IPS DF 4.7 (cell line): Measurements from ENCODE around the gene PLCB4.

Source experiments
- DNase-seq: peaks from one replicate; pipeline ENCODE4 v3.0.0-alpha.2; 2013; ENCODE audit warnings: low spot score; ENCODE audit errors: extremely low read depth

Gene PLCB4

DNA sequence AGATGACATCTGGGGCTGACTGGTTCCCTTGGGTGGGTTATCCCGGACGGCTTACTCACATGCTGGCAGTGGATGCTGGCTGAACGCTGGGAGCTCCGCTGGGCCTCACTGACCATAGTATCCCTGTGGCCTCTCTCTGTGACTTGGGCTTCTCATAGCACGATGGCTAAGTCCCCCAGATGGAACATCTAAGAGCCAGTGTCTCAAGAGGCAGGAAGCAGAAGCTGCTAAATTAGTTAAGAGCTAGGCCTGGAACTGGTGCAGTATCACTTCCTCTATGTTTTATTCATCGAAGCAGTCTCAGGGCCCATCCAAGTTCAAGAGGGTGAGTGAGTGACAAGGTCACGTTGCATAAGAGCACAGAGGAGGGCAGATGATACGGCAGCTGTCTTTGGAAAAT lies 329.0 kb downstream of the PLCB4 start:
- DNase-seq, result no peak

DNA sequence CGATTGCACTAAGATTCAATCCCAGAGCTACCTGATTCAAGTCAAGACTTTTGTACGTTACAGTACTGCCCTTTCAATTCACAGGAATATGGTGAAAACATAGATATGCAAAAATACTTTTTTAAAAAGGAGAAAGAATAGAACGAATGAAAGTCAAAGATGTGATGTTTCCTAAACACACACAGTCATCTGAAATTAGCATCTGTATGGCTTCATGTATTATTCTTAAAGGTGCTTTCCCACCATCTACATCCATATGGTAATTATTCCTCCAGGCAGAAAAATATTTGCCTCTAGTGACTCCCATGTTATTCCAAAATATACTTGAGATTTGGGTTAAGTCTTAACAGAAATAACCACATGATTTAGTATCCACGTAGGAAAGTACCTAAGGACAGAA lies 330.0 kb downstream of the PLCB4 start:
- DNase-seq, result no peak

DNA sequence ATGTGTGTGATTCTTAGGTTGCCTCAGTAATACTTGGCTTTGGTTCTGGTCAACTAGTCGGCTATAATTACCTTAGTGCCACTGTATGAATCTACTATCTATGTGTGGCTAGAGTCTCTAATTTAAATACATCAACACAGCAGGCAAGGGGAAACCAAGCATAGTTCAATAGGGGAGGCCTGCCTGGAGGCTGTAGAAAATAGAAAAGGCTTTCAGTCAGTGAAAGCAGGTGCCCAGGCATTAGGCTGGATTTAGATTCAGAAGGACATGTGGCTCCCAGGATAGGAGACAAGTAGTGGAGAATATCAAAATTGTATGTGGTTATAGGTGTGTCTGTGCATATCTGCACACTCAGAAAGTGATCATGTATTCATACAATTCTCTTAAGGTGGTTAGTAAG lies 330.4 kb downstream of the PLCB4 start:
- DNase-seq, result no peak

DNA sequence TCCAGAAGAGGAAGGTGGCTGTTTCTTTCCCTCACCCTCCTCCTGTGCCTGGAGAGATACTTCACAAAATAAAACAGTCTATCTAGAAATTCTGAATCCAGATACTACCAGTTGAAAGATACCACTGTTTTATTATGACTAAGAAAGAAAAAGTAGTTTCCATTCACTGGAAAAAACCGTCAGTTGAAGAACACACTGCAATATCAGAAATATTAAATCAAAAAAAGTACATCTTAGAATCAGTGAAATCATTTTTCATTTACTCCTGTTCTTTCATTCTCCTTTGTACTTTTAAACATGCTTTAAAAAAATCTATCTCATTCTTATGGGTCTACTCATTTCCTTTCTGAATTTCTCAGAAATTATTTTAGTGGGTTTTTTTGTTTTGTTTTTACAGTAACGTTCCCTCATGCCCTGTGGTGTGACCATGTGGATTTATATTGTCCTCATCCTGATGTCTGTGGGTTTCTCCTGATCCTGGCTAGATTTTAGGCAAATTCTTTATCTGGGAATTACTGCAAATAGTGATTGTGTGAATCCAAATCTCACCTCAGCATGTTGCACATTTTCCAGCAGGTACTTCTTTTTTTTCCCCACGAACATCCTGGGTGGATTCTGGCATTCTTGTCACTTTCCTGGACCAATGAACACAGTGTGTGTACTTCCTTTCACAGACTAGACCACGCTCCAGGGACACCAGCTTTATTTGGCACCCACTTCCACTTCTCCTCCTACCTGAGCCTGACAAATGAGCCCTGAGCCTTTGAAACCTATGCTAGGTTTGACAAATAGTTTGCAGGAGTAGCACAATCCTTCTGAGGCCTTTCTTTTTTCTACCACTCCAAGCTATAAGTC lies 331.5 kb downstream of the PLCB4 start:
- DNase-seq, result no peak

DNA sequence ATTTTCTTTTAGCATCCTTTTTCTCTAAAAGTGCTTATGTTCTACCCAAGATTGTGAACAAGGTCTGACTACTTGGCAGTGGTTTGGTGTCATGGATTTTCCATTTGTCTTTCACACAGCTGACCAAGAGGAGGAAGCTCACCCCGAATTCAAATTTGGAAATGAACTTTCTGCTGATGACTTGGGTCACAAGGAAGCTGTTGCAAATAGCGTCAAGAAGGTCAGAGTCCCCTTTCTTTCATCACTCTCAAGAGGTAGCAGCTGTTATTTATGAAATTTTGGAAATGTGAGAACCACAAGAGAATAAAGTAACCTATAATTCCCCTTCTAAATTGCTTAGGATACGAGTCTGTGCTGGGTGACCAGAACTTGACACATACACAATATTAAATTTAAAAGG lies 332.5 kb downstream of the PLCB4 start:
- DNase-seq, result no peak

DNA sequence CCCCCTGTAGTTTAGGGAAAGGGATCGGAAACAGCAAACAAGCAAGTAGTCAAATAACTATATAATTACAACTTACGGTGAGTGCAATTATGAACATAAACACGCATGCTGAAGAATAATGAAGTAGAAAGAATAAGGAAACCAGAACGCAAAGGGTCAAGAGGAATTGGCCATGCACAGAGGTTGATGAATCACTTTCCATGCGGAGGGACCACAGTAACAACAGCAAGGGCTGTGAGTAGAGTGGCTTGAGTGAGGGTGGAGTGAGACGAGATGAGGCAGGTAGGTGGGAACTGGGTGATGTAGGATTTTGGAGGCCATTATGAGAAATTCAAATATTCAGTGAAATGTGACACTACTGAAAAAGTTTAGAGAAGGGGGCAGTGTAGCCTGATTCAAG lies 333.3 kb downstream of the PLCB4 start:
- DNase-seq, result no peak

DNA sequence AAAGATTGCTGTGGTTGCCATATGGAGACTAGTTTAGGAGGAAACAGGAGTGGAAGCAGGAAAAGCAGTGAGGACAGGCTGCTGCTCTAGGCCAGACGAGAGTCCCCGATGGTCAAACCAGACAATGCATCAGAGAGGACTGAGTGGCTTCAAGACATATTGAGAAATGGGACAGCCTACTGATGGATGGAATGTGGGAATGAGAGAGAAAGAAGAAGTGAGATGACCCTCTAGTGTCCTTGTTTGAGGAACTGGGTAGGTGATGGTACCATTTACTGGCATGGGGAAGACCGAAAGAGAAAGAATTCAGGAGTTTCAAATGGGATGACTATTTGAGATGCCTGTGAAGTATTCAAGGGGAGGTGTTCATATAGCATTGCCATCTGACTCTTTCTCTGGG lies 333.7 kb downstream of the PLCB4 start:
- no peak for DNase-seq

DNA sequence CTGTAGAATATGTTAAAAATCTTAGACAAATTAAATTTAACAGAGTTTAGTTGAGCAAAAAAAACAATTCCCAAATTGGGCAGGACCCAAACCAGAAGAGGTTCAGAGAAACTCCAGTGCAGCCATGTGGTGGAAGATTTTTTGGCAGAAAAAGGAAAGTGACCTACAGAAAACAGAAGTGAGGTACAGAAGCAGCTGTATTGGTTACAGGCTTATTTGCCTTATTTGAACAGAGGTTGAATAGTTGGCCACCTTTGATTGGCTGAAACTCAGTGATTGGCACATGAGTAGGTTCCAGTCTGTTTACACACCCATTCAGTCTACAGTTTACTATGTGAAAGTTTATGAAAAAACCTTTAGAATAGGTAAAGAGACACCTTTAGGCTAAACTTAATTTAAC lies 334.6 kb downstream of the PLCB4 start:
- DNase-seq, result no peak

DNA sequence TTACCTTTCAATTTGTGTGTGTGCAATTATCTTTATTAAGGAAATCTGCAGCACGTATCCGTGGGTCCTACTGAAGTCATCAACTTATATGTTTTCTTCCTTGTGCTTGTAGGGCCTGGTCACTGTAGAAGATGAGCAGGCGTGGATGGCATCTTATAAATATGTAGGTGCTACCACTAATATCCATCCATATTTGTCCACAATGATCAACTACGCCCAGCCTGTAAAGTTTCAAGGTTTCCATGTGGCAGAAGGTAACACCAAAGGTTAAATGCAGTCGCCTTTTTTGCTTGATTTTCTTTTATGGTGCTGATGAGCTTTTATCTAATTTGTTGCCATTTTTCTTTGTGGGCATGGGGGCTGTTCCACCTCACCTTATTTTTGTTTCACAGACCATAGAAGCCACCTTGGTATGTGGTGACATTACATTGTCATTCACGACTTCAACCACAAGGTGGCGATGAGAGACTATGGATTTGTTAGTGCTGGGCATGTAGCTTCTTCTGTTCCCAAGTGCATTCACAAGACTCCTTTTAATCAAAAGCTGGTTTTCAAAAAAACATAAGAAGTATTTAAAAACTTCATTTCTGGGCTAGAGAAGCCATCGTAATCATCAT lies 339.0 kb downstream of the PLCB4 start:
- DNase-seq, result peak; percentile 53

DNA sequence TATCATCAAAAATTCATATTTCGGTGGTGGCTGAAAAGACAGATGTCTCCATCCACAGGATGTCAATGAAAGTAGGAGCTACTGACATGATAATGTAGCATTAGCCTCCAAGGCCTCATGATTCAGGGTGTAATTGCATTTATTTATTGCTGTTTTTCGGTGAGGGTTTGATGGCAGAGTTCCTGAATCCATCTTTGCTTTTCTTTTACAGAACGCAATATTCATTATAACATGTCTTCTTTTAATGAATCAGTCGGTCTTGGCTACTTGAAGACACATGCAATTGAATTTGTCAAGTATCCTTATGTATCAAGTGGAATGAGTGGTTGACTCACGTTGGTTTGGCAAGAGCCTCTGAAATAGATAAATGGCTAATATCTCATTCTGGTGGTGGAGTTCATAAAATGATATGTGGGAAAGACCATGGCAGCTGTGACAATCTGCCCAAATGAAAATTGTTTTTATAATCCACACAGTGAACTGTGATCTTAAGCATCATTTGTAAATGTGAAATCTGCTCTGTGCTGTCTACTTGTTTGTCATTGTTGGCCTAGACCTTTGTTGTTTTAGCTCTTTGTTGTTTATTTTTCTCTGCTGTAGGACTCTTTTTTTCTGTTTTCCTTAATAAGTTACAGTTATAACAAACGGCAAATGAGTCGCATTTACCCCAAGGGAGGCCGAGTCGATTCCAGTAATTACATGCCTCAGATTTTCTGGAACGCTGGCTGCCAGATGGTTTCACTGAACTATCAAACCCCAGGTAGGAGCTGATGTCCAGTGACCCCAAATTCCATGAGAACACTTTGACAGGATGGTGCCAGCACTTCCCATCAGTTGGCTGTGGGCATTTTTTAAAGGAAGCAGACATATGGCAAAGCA lies 339.8 kb downstream of the PLCB4 start:
- DNase-seq, result no peak

DNA sequence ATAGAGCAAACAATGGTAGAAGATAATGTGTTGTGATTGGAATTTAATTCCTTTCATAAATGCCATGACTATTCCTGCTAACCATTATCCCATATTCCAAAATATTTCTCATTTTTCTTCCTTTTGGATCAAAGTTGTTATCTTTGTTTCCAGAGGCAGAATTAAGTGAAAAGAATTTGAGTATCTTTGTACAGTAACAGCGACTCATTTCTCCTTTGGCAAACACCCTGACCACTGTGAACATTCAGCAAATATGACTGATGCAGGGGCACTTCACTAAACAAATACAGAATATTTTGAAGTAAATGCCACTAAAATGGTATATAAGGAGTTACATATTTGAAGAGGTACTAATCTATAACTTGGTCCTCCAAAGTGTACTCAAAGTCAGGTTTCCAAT lies 340.5 kb downstream of the PLCB4 start:
- no peak for DNase-seq

DNA sequence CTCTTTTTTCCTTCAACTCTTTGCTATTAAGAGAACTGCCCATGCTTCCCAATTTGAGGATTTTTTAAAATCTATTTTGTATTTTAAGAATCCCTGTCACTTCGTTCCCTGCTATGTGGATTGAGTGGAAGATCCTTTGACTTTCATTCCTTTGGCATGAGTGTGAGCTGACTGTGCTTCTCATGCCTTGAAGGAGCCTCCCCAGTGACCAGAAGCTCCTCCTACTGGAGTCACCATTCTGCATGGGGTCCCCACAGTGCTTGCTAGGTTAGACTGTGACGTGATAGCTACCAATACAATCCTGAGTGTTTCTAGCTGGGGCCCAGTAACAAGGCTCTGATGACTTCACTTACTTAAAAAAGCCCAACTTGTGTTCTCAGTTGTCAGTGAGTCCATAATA lies 341.1 kb downstream of the PLCB4 start:
- DNase-seq, result no peak

DNA sequence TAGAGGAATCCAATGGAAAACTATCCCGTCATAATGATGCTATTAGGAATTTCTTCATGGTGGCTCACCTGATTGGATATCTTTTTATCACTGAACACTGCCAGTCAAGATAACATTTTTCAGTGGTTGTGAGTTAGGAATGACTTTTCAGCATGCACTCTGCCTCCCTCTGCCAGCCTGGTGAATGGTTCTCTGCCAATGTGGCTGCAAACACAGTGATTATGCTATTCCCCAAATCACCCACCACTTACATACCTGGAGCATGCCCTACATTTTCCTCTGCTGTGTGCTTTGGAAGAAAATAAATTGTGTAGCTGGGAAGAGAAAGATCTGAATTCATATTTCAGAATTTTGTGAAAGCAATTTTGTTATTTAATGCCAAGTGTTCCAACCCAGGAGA lies 342.9 kb downstream of the PLCB4 start:
- DNase-seq, result no peak

DNA sequence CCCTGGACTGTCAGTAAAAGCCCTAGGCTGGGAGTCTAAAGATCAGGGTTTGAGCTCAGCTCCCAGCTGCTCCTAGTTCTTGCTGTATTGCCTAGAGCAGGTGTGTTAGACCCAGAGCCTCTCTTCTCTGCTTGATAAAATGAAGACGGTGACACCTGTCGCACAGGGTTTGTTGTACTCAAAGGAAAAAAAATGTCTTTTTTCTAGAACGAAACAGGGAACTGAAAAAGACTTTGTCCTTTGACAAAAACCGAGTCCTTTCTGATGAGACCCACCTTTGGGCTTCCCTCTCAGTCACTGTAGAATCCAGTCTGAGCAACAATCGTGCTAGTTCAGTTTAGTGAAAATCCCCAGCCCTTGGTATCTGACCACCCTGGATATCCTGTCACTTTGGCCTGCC lies 343.4 kb downstream of the PLCB4 start:
- DNase-seq, result no peak

DNA sequence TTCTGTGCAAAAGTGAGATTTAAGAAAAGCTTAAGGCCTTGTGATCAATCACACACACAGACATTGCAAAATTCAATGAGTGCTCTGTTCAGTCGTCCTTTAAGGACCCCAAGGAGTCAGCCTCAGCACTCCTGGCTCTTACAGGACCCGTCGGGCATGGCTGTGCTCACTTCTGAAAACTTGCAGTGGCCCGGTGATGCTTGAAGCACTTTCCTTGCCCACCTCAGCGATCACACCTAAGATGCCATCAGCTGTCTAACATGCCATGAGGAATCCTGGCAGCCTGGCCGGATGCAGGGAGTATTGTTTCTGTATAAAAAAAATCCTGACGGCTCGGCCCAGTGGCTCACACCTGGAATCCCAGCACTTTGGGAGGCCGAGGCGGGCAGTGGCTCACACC lies 344.1 kb downstream of the PLCB4 start:
- no peak for DNase-seq

DNA sequence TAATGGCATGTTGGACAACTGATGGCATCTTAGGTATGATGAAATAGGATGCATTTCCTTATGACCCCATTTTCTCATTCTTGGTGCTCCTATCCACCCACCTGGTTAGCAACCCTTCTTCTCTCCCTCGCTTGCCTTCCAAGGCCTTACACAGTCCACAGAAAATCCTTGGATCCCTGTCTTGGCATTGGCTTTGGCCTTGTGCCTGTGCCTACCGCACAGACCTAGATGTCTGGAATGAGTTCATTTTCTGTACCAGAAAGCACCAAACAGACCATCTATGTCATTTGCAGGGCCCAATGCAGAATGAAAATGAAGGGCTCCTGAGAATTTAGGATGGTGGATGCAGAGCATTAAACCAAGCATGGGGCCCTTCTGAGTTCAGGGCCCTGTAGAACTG lies 346.5 kb downstream of the PLCB4 start:
- no peak for DNase-seq

DNA sequence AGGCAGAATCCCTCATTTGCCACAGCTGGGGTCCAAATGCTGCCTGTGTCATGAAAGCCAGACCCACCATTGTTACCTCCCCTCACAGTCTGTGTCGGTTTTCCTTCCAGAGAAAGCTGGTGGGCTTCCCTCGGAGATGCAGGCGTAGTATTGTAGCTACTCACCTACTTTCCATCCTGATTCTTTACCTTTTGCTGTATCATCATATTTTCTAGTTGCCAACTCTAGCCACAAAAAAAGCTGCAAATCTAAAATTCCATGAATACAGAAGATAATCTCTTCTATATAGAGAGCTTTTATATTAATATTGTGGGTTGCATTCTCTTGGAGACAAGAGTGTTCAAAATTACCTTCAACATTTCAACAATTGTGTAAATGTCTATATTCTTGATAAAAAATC lies 347.5 kb downstream of the PLCB4 start:
- no peak for DNase-seq

DNA sequence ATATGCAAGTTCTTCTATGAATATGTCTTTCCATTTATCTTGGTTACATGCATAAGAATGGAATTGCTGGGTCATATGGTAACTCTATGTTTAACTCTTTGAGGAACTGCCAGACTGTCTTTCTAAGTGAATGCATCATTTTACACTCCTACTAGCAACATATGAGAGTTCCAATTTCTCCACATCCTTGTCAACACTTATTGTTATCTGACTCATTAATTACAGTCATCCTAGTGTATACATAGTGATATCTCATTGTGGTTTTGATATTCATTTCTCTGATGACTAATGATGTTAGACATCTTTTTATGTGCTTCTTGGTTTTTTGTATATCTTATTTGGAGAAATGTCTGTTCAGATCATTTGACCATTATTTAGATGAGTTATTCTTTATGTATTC lies 348.8 kb downstream of the PLCB4 start:
- no peak for DNase-seq

DNA sequence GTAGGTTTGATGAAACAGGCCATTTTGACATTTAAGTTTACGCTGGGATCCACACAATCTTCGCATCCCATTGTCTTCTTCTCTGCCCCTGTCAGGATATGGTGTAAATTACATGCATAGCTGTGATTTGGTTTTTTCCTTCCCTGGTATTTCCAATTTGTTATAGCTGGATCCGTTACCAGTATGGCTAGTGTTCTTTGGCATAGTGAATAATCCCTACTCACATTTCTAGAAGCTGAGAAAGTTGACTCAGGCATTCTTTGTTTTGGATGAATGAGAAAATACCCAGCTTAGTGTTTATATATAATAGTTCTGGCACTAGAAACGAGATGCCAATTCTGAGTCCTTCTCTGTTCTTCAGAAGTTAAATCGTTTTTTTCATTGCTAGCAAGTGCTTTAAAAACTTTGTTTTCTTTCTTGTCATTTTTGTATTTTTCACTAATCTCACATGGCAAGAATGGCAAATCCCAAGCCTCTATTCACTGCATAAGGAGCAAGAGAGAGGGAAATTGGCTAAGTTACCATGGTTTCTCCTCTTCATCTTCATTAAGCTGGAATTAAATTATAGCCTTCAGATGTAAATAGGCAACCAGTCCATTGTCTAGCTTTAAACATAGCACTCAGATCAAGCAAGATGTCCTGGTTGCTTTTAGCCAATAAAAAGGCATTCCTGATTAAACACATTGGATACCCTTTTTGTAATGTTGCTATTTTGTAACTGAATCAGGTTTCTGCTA lies 353.6 kb downstream of the PLCB4 start:
- no peak for DNase-seq

DNA sequence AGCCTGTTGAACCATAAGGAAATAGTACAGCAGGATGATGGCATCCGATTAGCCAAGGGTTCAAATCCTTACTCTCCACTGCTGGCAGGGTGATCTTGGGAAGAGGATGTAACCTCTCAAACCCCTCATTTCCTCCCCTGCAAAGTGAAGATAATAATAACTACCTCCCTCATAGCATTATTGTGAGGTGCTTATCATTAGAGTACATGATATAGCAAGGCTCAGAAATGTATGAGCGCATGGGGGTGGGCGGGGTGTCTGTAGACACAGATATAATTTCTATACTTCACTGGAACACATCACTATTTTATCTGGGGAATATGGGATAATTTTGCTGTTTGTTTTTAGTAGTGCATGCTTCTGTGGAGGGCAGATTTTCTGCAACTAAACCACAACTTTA lies 355.7 kb downstream of the PLCB4 start:
- DNase-seq, result no peak

DNA sequence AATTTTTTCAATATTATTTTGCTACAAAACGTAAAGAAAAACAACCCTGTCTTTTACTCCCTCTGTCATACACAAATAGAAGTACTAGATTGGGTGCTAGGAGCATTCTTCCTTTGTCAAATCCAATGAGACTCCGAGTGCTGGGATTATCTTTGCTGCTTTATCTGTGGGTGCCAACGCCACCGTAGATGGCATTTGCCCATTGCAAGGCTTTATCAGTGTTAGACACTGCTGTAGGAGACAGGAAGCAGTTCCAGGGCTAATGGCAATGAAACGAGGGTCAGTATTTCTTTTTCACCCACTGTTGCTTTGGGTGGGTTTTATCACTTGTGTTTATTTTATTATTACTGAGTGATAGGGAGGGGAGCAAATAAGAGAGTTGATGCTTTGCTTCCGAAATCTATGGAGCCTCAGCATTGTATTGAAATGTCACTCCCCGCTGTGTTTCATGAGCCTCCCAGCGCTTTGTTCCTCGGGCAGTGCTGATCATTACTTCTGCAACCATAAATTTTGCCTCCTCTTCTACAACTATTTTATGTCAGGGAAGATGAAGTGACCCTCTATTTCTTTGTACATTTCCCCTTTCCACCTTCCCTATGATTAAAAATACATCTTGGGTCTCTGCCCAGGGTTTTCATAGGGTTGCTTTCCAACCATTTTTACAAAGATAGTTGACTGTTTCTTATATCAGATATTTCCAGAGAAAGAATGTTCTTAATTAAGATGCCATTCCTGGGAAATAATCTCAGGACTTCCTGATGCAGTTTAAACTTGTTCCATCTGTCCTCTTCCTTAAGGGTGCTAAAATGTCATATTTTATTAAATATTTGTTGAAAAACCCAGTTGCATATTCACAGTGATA lies 358.8 kb downstream of the PLCB4 start:
- DNase-seq, result no peak
